Tibial nerve (tissue), 4 donors: ENCODE measurements around the gene FGGY.

Experiments
- EP300 ChIP-seq, 2 donors: sonication (generic); formaldehyde crosslinking; IDR thresholded peaks; one replicate each; pipeline ENCODE4 v1.6.1; 2017; ENCODE audit warnings: antibody characterized with exemption in 2 of 2, mild to moderate bottlenecking in 1 of 2
- POLR2A ChIP-seq, 2 donors: fragments of 450-650 bp; IDR thresholded peaks; one replicate each; pipeline ENCODE4 v1.6.1; 2017; ENCODE audit warnings: antibody characterized with exemption in 2 of 2, mild to moderate bottlenecking in 2 of 2, moderate library complexity in 2 of 2
- TF ChIP-seq, protein P1 (sequence below), 5 experiments: fragments of 200-600 bp in 3 of 5; fragments of 450-650 bp in 2 of 5; sonication (generic) in 3 of 5; IDR thresholded peaks; one replicate each; pipeline ENCODE4 v1.5.1; 2016 to 2019; ENCODE audit warnings: antibody characterized with exemption in 5 of 5, mild to moderate bottlenecking in 3 of 5, moderate library complexity in 2 of 5

DNA sequence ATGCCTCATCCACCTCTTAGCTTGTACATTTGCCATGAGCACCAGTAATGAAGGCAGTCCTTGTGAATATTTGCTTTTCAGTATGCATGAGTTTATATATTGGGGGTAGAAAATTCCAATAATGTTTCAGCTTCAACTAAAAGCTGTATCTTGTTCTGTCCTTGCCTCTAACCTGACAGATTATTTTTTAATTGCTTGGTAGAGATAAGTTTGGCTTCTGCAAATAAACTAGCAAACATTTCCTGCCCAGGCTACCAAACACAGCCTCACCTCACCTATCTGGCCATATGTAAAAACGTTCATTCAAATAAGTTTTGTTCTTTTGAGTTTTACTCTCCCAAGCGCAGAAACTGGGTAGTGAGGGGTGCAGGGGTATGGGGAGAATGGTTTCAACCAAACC is 442.2 kb downstream of the FGGY start:
- TF ChIP-seq, protein P1, sequence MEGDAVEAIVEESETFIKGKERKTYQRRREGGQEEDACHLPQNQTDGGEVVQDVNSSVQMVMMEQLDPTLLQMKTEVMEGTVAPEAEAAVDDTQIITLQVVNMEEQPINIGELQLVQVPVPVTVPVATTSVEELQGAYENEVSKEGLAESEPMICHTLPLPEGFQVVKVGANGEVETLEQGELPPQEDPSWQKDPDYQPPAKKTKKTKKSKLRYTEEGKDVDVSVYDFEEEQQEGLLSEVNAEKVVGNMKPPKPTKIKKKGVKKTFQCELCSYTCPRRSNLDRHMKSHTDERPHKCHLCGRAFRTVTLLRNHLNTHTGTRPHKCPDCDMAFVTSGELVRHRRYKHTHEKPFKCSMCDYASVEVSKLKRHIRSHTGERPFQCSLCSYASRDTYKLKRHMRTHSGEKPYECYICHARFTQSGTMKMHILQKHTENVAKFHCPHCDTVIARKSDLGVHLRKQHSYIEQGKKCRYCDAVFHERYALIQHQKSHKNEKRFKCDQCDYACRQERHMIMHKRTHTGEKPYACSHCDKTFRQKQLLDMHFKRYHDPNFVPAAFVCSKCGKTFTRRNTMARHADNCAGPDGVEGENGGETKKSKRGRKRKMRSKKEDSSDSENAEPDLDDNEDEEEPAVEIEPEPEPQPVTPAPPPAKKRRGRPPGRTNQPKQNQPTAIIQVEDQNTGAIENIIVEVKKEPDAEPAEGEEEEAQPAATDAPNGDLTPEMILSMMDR (IDR thresholded peaks at IDR 0.05), result no peak
- TF ChIP-seq EP300 (IDR thresholded peaks at IDR 0.05) (no peak), POLR2A (IDR thresholded peaks at IDR 0.05) (no peak)
